ENCODE data around the gene SLC22A6. TPM values are rescaled to one million over a fixed set of nuclear protein-coding genes. Genes with fewer than 3 reads are reported as not detected.

Gene SLC22A6
- total and polyA plus RNA-seq, 2 experiments from 2014 or later: not detected

DNA sequence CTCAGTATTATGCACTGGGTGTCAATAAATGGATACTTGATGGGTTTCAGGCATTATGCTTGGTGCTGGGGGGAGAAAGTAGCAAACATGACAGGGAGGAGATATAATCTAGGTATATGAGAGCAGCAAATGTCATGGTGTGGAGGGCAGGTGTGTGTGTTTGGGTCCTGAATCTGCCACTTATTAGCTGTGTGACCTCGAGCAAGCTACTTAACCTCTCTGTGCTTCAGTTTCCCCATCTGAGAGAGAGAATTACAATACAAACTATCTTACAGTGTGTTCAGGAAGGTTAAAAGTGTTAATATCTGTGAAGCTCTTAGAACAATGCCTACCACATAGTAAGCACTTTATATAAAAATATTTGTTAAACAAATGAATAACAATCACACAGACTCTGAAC, 28.1 kb upstream of the SLC22A6 start:
- no peaks in the 10 kb centered on the region for H3K36me3 Mint-ChIP-seq (ENCODE audit: low read depth)
- no peaks in the 10 kb centered on the region for H3K27me3 ChIP-seq (ENCODE audit: insufficient read depth)
- no peak for ATAC-seq
- H3K4me3 Mint-ChIP-seq: no peak overlapping the region
- no peak overlapping the region for H3K27ac ChIP-seq (ENCODE audit: low read depth)
- H3K27me3 Mint-ChIP-seq (ENCODE audit: insufficient read depth, low read depth, poor library complexity): peaks cover 4% of the 10 kb centered on the region
- H3K4me2 ChIP-seq: no peak overlapping the region
- H3K4me1 Mint-ChIP-seq: peaks cover 27% of the 10 kb centered on the region
- H2AFZ ChIP-seq: no peak overlapping the region
- H3K79me2 ChIP-seq (replicated peaks; ENCODE audit: insufficient read depth): no peaks in the 10 kb centered on the region
- no peak overlapping the region for H3K27ac Mint-ChIP-seq
- TF ChIP-seq, protein P1, sequence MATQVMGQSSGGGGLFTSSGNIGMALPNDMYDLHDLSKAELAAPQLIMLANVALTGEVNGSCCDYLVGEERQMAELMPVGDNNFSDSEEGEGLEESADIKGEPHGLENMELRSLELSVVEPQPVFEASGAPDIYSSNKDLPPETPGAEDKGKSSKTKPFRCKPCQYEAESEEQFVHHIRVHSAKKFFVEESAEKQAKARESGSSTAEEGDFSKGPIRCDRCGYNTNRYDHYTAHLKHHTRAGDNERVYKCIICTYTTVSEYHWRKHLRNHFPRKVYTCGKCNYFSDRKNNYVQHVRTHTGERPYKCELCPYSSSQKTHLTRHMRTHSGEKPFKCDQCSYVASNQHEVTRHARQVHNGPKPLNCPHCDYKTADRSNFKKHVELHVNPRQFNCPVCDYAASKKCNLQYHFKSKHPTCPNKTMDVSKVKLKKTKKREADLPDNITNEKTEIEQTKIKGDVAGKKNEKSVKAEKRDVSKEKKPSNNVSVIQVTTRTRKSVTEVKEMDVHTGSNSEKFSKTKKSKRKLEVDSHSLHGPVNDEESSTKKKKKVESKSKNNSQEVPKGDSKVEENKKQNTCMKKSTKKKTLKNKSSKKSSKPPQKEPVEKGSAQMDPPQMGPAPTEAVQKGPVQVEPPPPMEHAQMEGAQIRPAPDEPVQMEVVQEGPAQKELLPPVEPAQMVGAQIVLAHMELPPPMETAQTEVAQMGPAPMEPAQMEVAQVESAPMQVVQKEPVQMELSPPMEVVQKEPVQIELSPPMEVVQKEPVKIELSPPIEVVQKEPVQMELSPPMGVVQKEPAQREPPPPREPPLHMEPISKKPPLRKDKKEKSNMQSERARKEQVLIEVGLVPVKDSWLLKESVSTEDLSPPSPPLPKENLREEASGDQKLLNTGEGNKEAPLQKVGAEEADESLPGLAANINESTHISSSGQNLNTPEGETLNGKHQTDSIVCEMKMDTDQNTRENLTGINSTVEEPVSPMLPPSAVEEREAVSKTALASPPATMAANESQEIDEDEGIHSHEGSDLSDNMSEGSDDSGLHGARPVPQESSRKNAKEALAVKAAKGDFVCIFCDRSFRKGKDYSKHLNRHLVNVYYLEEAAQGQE (IDR thresholded peaks at IDR 0.05; ENCODE audit: unreplicated experiment): no peak
- TF ChIP-seq NANOG (IDR thresholded peaks at IDR 0.05; ENCODE audit: borderline replicate concordance): no peak
- TF ChIP-seq CREB1 (CRISPR knock-in tag; IDR thresholded peaks at IDR 0.05; ENCODE audit: low read depth): no peak
- TF ChIP-seq ZNF114 (CRISPR knock-in tag; IDR thresholded peaks at IDR 0.05): no peak
- TF ChIP-seq EZH2 (IDR thresholded peaks at IDR 0.05; ENCODE audit: low read depth, unreplicated experiment): no peak
- TF ChIP-seq STAT1 (IDR thresholded peaks at IDR 0.05; ENCODE audit: unreplicated experiment): no peak
- TF ChIP-seq EZH2phosphoT487 (IDR thresholded peaks at IDR 0.05; ENCODE audit: unreplicated experiment): no peak
- TF ChIP-seq ZNF331 (CRISPR knock-in tag; IDR thresholded peaks at IDR 0.05; ENCODE audit: low read depth): no peak
- TF ChIP-seq, protein P2, sequence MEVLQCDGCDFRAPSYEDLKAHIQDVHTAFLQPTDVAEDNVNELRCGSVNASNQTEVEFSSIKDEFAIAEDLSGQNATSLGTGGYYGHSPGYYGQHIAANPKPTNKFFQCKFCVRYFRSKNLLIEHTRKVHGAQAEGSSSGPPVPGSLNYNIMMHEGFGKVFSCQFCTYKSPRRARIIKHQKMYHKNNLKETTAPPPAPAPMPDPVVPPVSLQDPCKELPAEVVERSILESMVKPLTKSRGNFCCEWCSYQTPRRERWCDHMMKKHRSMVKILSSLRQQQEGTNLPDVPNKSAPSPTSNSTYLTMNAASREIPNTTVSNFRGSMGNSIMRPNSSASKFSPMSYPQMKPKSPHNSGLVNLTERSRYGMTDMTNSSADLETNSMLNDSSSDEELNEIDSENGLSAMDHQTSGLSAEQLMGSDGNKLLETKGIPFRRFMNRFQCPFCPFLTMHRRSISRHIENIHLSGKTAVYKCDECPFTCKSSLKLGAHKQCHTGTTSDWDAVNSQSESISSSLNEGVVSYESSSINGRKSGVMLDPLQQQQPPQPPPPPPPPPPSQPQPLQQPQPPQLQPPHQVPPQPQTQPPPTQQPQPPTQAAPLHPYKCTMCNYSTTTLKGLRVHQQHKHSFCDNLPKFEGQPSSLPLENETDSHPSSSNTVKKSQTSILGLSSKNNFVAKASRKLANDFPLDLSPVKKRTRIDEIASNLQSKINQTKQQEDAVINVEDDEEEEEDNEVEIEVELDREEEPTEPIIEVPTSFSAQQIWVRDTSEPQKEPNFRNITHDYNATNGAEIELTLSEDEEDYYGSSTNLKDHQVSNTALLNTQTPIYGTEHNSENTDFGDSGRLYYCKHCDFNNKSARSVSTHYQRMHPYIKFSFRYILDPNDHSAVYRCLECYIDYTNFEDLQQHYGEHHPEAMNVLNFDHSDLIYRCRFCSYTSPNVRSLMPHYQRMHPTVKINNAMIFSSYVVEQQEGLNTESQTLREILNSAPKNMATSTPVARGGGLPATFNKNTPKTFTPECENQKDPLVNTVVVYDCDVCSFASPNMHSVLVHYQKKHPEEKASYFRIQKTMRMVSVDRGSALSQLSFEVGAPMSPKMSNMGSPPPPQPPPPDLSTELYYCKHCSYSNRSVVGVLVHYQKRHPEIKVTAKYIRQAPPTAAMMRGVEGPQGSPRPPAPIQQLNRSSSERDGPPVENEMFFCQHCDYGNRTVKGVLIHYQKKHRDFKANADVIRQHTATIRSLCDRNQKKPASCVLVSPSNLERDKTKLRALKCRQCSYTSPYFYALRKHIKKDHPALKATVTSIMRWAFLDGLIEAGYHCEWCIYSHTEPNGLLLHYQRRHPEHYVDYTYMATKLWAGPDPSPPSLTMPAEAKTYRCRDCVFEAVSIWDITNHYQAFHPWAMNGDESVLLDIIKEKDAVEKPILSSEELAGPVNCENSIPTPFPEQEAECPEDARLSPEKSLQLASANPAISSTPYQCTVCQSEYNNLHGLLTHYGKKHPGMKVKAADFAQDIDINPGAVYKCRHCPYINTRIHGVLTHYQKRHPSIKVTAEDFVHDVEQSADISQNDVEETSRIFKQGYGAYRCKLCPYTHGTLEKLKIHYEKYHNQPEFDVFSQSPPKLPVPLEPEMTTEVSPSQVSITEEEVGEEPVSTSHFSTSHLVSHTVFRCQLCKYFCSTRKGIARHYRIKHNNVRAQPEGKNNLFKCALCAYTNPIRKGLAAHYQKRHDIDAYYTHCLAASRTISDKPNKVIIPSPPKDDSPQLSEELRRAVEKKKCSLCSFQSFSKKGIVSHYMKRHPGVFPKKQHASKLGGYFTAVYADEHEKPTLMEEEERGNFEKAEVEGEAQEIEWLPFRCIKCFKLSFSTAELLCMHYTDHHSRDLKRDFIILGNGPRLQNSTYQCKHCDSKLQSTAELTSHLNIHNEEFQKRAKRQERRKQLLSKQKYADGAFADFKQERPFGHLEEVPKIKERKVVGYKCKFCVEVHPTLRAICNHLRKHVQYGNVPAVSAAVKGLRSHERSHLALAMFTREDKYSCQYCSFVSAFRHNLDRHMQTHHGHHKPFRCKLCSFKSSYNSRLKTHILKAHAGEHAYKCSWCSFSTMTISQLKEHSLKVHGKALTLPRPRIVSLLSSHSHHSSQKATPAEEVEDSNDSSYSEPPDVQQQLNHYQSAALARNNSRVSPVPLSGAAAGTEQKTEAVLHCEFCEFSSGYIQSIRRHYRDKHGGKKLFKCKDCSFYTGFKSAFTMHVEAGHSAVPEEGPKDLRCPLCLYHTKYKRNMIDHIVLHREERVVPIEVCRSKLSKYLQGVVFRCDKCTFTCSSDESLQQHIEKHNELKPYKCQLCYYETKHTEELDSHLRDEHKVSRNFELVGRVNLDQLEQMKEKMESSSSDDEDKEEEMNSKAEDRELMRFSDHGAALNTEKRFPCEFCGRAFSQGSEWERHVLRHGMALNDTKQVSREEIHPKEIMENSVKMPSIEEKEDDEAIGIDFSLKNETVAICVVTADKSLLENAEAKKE (CRISPR knock-in tag; IDR thresholded peaks at IDR 0.05): no peak
- TF ChIP-seq POLR2AphosphoS5 (IDR thresholded peaks at IDR 0.05; ENCODE audit: low read depth): no peak
- TF ChIP-seq, protein P3, sequence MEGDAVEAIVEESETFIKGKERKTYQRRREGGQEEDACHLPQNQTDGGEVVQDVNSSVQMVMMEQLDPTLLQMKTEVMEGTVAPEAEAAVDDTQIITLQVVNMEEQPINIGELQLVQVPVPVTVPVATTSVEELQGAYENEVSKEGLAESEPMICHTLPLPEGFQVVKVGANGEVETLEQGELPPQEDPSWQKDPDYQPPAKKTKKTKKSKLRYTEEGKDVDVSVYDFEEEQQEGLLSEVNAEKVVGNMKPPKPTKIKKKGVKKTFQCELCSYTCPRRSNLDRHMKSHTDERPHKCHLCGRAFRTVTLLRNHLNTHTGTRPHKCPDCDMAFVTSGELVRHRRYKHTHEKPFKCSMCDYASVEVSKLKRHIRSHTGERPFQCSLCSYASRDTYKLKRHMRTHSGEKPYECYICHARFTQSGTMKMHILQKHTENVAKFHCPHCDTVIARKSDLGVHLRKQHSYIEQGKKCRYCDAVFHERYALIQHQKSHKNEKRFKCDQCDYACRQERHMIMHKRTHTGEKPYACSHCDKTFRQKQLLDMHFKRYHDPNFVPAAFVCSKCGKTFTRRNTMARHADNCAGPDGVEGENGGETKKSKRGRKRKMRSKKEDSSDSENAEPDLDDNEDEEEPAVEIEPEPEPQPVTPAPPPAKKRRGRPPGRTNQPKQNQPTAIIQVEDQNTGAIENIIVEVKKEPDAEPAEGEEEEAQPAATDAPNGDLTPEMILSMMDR (conservative IDR thresholded peaks at IDR 0.05; ENCODE audit: low read depth in 2 of 2): no peak
- TF ChIP-seq, protein P4, sequence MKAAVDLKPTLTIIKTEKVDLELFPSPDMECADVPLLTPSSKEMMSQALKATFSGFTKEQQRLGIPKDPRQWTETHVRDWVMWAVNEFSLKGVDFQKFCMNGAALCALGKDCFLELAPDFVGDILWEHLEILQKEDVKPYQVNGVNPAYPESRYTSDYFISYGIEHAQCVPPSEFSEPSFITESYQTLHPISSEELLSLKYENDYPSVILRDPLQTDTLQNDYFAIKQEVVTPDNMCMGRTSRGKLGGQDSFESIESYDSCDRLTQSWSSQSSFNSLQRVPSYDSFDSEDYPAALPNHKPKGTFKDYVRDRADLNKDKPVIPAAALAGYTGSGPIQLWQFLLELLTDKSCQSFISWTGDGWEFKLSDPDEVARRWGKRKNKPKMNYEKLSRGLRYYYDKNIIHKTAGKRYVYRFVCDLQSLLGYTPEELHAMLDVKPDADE (IDR thresholded peaks at IDR 0.05): no peak
- TF ChIP-seq JUNB (IDR thresholded peaks at IDR 0.05; ENCODE audit: unreplicated experiment): no peak
- no peak for DNase-seq (ENCODE audit: low spot score)
- no peak overlapping the region for H3K4me3 ChIP-seq
- no peaks in the 10 kb centered on the region for H3K9me3 Mint-ChIP-seq
- no peaks in the 10 kb centered on the region for H3K36me3 ChIP-seq (ENCODE audit: insufficient read depth)
- H3K4me1 ChIP-seq (ENCODE audit: insufficient read depth): peaks cover 5% of the 10 kb centered on the region; the same call in 1 of the 2 replicates
- H3F3A ChIP-seq (replicated peaks; ENCODE audit: low read depth): no peaks in the 10 kb centered on the region
- H3K9me2 ChIP-seq (ENCODE audit: insufficient read depth): no peaks in the 10 kb centered on the region
- no peaks in the 10 kb centered on the region for H4K20me1 ChIP-seq (replicated peaks; ENCODE audit: insufficient read depth)

All from GM23338 (cell line).